ENCODE measurements around the gene ELOF1. TPM values are rescaled to one million over a fixed set of nuclear protein-coding genes. Genes with fewer than 3 reads are reported as not detected.

Gene ELOF1
- total and polyA plus RNA-seq, 2 of the 13 experiments (the other 11 are each of a cell fraction or from before 2014, with no cell fraction given), result 14.5 to 43.2 TPM

- TF ChIP-seq, protein P1, sequence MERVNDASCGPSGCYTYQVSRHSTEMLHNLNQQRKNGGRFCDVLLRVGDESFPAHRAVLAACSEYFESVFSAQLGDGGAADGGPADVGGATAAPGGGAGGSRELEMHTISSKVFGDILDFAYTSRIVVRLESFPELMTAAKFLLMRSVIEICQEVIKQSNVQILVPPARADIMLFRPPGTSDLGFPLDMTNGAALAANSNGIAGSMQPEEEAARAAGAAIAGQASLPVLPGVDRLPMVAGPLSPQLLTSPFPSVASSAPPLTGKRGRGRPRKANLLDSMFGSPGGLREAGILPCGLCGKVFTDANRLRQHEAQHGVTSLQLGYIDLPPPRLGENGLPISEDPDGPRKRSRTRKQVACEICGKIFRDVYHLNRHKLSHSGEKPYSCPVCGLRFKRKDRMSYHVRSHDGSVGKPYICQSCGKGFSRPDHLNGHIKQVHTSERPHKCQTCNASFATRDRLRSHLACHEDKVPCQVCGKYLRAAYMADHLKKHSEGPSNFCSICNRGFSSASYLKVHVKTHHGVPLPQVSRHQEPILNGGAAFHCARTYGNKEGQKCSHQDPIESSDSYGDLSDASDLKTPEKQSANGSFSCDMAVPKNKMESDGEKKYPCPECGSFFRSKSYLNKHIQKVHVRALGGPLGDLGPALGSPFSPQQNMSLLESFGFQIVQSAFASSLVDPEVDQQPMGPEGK (CRISPR knock-in tag; IDR thresholded peaks at IDR 0.05), result peak; percentile 95
- peak; percentile 87 for TF ChIP-seq SP2 (CRISPR knock-in tag; IDR thresholded peaks at IDR 0.05)
- TF ChIP-seq, protein P2, sequence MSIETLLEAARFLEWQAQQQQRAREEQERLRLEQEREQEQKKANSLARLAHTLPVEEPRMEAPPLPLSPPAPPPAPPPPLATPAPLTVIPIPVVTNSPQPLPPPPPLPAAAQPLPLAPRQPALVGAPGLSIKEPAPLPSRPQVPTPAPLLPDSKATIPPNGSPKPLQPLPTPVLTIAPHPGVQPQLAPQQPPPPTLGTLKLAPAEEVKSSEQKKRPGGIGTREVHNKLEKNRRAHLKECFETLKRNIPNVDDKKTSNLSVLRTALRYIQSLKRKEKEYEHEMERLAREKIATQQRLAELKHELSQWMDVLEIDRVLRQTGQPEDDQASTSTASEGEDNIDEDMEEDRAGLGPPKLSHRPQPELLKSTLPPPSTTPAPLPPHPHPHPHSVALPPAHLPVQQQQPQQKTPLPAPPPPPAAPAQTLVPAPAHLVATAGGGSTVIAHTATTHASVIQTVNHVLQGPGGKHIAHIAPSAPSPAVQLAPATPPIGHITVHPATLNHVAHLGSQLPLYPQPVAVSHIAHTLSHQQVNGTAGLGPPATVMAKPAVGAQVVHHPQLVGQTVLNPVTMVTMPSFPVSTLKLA (IDR thresholded peaks at IDR 0.05), result 0 out of 2 replicates have a peak, but pooled peaks have one; percentile 7
- TF ChIP-seq ZNF75D (CRISPR knock-in tag; IDR thresholded peaks at IDR 0.05; ENCODE audit: borderline replicate concordance), result no peak
- TF ChIP-seq ZNF709 (CRISPR knock-in tag; IDR thresholded peaks at IDR 0.05), result 0 out of 2 replicates have a peak, but pooled peaks have one; percentile 7
- peak; percentile 16; the same call in 1 of the 2 replicates for TF ChIP-seq HOXA5 (CRISPR knock-in tag; IDR thresholded peaks at IDR 0.05)
- TF ChIP-seq SP5 (CRISPR knock-in tag; IDR thresholded peaks at IDR 0.05; ENCODE audit: borderline replicate concordance, low read depth), result peak; percentile 62; the same call in 1 of the 2 replicates
- peak; percentile 40; the same call in 1 of the 2 replicates for TF ChIP-seq ZBED4 (CRISPR knock-in tag; IDR thresholded peaks at IDR 0.05; ENCODE audit: borderline replicate concordance)
- TF ChIP-seq HCFC1 (IDR thresholded peaks at IDR 0.05; ENCODE audit: low read depth, low read length), result no peak
- TF ChIP-seq, protein P3, sequence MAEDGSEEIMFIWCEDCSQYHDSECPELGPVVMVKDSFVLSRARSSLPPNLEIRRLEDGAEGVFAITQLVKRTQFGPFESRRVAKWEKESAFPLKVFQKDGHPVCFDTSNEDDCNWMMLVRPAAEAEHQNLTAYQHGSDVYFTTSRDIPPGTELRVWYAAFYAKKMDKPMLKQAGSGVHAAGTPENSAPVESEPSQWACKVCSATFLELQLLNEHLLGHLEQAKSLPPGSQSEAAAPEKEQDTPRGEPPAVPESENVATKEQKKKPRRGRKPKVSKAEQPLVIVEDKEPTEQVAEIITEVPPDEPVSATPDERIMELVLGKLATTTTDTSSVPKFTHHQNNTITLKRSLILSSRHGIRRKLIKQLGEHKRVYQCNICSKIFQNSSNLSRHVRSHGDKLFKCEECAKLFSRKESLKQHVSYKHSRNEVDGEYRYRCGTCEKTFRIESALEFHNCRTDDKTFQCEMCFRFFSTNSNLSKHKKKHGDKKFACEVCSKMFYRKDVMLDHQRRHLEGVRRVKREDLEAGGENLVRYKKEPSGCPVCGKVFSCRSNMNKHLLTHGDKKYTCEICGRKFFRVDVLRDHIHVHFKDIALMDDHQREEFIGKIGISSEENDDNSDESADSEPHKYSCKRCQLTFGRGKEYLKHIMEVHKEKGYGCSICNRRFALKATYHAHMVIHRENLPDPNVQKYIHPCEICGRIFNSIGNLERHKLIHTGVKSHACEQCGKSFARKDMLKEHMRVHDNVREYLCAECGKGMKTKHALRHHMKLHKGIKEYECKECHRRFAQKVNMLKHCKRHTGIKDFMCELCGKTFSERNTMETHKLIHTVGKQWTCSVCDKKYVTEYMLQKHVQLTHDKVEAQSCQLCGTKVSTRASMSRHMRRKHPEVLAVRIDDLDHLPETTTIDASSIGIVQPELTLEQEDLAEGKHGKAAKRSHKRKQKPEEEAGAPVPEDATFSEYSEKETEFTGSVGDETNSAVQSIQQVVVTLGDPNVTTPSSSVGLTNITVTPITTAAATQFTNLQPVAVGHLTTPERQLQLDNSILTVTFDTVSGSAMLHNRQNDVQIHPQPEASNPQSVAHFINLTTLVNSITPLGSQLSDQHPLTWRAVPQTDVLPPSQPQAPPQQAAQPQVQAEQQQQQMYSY (CRISPR knock-in tag; IDR thresholded peaks at IDR 0.05), result peak; percentile 88
- TF ChIP-seq ZNF235 (CRISPR knock-in tag; IDR thresholded peaks at IDR 0.05; ENCODE audit: borderline replicate concordance), result 0 out of 2 replicates have a peak, but pooled peaks have one; percentile 31
- TF ChIP-seq, protein P4, sequence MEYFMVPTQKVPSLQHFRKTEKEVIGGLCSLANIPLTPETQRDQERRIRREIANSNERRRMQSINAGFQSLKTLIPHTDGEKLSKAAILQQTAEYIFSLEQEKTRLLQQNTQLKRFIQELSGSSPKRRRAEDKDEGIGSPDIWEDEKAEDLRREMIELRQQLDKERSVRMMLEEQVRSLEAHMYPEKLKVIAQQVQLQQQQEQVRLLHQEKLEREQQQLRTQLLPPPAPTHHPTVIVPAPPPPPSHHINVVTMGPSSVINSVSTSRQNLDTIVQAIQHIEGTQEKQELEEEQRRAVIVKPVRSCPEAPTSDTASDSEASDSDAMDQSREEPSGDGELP (IDR thresholded peaks at IDR 0.05; ENCODE audit: borderline replicate concordance, low read depth), result peak; percentile 17; the same call in 1 of the 2 replicates
Measured at GRCh38 chr19:11505032-11505503, 54.0 kb downstream of the ELOF1 start (continued).
